GM19438 (cell line): Measurements from ENCODE around the gene PDCD4.

Source experiments
- ATAC-seq: cut with Tn5 transposase; IDR thresholded peaks from one replicate; pipeline ENCODE4 v1.9.1; 2021; ENCODE audit warnings: low read depth; ENCODE audit not compliant: unreplicated experiment

PDCD4 gene

GRCh38 chr10:110918269-110918642 is 46.5 kb downstream of the PDCD4 start:
- ATAC-seq, result no peak

DNA sequence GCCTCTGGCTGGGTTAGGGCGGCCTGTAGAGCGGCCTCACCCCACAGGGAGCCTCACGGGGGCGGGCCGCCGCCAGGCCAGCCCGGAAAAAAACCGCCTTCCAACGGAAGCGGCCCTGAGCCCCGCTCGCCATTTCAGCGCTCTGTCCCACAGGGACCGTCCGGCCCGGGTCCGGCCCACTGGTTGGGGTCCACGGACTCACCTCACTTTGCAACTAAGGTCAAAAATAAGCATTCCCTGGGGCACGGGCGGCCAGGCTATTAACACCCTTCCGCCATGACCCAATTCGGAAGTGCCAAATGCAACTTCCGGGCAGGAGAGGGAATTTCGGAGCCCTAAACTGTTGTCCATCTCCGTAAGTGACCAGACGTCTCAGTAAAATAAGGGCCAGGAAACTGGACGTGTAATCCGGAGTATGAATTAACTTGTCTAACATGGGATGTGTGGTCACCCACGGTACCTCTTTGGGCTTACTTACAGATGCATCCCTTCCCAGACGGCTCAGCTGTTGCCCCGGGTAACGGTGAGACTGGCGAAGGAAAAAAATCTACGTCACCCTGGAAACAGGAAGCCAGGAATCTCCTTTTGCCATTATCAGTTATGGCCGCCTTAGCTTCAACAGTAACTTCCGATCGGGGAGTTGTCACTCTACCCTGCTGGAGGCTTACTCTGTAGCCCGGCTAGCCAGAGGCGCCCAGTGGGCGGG is 47.1 kb downstream of the PDCD4 start, which contains the start of gene BBIP1:
Gene BBIP1 (minus strand): TSS at position 538 of the 706 bp plus-strand sequence. CDS start 1,023 bp downstream, outside the sequence.
- ATAC-seq, result peak; percentile 73

DNA sequence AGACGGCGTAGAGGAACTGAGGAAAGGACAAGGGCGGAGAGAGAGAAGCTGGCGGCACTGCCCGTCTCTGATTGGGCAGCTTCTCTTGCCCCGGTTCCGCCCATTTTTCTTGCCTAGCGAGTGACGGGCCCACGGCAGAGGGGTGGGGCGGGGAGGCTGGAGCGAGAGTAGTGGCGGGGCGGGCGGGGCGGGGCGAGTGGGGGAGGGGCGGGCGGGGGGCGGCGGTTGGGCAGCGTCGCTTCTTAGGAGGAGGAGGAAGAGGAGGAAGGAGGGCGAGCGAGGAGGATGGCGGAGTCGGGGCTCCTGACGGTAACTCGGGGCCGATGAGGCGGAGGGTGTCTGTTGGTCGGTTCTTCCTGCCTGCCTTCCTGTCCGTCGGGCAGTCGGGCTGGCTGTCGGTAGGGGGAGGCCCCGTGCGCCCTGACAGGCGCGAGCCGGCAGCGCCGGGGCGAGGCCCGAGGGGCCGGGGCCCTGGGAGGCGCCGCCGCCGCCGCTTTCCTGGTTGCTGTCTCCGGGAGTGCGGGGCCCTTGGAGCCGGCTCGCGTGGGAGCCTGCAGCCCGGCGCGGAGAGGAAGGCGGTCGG is 47.7 kb downstream of the PDCD4 start, which contains the start of gene SHOC2:
Gene SHOC2 (plus strand): TSS at position 256 of the 583 bp plus-strand sequence. CDS start 44,755 bp downstream, outside the sequence.
- ATAC-seq, result no peak

DNA sequence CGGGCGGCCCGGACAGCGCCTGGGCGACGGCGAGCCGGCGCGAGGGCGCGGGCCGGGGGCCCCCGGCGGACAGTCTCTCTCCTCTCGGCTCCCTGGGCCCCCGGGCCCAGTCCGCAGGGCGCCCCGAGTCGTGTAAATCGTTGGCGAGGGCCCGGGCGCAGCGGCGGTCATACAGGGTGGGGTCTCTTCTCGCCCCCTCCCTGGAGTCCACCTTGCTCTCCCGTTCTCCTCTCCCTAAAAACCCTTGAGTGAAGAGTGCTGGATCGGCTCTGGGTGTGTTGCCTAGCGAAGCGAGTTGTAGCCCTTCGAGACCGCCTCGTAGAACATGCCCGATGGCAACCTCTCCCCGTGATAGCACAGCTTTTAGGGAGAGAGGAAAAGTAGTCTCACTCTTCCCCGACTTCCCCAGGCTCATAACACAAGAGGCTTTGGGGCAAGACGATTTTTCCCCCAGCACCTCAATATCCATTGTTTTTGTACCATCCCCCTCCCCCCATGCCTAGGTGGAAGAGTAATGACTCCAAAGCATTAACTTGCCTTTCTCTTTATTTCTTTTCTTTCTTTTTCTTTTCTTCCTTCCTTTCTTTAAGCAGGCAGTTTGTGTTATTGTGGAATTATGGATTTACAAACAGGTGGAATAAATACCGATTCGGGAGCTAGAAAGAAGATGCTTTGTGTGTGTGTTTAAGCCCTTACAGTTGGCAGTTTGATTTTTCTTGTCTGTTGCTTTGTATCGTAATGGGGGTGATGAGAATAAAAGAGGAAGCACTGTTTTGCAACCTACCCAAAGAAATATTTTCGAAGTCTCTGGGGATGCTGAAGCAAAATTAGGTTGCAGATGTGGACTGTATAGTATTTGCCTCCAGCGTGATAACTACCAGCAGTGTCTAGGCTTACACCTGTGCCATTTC is 48.5 kb downstream of the PDCD4 start:
- peak; percentile 25 for ATAC-seq

- no peak for ATAC-seq
Observed at GRCh38 chr10:110923856-110924493, 52.2 kb downstream of the PDCD4 start.

GRCh38 chr10:110927461-110927860 is 55.7 kb downstream of the PDCD4 start:
- ATAC-seq, result no peak

DNA sequence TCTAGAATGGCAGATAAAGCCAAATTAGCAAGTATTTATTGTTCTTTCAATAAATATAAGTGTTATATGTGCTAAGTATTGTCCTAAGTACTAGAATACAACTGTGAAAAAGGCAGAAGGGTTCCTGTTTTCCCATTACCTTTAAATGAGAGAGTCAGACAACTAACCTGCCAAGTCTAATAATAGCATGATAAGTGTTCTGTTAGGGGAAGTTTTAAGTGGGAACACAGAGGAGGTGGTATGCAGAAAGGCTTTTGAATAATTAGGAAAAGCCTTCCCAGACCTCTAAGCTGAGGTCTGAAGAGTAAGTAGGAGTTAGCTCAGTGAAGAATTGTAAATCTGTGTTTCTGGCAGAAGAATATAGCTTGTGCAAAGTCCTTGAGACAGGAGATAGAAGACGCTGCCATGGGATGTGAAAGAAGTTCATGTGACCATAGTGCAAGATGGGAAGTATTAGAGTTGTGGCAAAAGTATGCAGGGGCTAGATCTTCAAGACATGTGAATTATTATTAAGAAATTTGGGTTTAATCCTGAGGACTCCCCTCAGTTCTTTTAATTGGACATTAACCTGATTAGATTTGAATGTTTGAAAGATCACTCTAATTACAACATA is 60.1 kb downstream of the PDCD4 start:
- no peak for ATAC-seq

GRCh38 chr10:110932505-110933180 is 60.9 kb downstream of the PDCD4 start:
- ATAC-seq, result no peak

DNA sequence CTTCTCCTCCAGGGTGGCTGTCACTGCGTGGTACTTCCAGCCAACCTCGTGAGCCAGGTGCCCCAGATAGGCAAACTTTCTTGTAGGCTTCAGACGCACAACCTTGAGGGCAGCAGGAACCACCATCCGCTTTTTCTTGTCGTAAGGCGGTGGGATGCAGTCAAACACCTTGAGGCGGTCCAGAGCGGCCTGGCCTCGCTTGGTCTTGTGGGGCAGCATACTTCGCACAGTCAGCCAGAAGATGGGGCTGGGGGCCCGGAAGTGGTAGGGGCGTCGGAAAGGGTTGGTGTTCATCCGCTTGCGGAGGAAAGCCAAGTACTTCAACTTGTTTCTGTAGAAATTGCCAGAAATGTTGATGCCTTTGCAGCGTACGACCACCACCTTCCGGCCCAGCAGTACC is 65.0 kb downstream of the PDCD4 start:
- no peak for ATAC-seq

DNA sequence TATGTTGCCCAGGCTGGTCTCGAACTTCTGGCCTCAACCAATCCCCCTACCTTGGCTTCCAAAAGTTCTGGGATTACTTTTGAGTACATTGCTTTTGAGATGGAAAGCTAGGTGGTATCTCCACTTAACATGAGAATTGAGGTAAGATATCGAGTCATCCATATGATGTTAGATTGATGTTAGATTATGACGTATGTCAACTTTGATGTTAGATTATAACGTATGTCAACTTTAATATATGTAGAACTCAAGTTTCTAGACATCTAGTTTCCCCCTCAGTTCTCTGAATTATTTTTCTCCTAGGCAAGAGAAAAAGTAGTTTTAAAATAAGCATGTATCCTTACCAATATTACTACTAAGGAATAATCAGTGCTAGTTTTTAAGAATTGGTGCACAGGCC is 67.7 kb downstream of the PDCD4 start:
- ATAC-seq, result no peak

DNA sequence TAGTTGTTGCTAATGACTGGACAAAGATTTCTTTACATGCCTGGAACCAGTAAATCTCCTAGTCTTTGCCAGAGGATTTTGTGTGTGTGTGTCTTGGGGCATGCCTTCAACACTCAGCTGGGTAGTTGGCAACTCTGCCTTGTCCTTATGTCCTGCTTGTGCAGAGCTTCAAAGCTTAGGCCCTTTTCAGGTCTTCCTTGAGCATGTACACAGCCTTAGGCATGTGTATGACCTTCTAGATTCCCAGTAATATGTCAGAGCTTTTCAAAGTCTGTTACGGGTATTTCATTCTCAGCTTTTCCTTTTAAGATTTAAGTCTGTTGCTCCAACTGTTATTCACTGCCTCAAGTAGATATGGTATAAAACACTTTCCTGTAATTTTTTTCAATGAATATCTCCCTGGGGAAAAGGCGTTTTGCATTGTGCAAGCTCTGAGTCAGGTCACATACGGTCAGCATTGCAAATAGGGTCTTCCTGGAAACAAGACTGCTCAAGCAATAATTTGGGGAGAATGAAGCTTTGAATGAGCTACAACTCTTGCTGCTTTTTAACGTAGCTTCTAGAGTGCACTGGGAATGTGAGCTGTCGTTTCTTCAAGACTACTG is 73.2 kb downstream of the PDCD4 start:
- ATAC-seq, result no peak

DNA sequence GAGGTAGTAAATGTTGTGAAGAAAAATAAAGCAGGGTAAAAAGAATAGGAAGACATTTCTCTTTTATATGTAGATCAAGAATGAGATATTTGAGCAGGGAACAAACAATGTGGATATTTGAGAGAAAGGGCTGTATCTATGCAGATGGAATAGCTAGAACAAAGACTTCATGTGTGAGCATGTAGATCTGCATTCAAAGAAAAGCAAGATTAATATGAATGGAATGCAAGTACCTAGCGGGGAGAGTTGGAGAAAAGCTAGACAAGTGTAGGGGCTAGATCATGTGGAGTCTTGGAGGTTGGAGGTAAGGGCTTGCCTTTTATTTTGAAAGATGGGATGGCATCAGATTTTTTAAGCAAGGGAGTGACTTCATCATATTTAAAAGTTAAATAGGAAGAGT is 74.8 kb downstream of the PDCD4 start:
- no peak for ATAC-seq

GRCh38 chr10:110947061-110947595 is 75.4 kb downstream of the PDCD4 start:
- no peak for ATAC-seq
